Activated naive CD4-positive, alpha-beta T cell (primary cell): ENCODE data around the gene SRRD.

ENCODE experiments used
- DNase-seq, 4 experiments: peaks; one replicate each; lab custom pipeline; 2025; lab: John Stamatoyannopoulos, UW

Gene SRRD

GRCh38 chr22:26483043-26483438 is 636 bp upstream of the SRRD start:
- no peak for DNase-seq

DNA sequence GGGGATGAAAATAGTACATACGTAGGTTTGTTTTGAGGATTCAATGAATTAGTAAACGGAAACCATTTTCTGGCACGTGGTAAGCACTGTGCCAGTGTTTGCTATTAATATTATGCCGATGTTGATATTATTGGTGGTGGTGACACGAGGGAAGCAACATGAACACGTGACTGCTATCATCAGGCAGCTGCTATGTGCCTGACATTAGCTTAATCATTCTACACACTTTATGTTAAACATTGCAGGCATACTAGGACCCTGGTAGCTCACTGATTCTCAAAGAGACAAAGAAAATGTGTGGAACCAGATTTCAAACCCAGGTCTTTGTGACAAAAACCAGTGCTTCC is 656 bp downstream of the SRRD start:
- no peak for DNase-seq

DNA sequence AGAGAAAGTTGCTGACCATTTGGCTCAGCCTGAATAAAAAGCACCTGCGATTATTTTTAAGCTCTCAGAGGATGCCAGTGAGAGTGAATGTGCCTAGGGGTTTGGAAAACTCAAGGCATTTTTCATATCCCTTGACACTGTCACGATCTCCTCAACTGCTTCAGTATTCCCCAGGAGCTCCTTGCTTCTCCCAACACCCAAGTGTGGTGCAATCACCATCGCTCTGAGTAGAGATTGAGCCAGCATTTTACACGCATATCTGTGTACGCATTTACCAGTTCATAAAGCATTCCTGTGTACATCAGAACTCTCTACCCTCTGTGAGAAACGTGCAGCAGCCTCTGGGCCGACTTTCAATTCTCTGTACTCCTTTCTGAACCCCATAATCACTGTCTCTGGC is 1.3 kb downstream of the SRRD start:
- DNase-seq: no peak

DNA sequence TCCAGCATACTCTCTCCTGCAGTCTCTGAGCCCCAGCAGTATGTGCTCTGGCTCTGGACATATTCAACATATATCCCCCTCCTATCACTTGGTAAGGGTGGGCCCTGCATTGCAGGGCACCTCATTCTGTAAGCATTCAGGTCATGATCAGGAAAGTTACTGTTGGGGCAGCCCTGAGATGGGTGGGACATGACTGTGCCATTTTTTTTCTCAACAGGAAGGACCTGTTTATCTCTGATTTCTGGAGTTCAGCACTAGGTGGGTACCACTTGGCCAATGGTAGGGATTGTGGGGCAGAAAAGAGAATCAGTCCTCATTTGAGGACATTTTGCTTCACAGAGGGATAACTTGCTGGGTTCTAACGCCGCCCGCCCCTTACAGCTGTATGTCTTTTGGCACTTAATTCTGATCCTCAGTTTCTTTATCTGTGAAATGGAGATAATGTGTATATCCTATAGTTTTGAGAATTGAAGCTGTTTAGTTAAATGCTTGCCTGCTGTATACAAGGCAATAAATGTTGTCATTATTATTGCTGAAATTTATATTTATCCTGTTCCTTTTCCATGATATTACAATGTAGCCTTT is 2.2 kb downstream of the SRRD start:
- no peak for DNase-seq

- no peak for DNase-seq
These were observed 2.7 kb downstream of the SRRD start for GRCh38 chr22:26486394-26486793.

DNA sequence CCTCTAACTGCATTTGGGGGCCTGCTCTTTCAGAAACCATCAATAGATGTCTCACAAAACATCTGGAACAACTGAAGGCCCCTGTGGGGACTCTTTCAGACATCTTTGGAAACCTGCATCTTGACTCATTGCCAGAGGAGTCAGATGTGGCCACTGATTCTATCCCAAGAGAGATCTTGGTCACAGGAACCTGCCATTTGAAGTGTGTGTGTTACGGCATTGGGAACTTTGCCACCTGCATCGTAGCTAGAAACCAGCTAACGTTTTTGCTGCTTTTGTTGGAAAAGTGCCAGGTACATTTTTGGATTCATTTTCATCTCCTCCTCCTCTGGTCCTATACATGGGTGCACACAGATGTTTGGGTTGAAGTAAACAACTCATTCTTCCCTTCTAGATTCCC is 4.3 kb downstream of the SRRD start:
- no peak for DNase-seq

GRCh38 chr22:26489447-26490036 is 5.9 kb downstream of the SRRD start:
- DNase-seq: no peak

GRCh38 chr22:26492220-26492619 is 8.5 kb downstream of the SRRD start:
- DNase-seq: no peak

DNA sequence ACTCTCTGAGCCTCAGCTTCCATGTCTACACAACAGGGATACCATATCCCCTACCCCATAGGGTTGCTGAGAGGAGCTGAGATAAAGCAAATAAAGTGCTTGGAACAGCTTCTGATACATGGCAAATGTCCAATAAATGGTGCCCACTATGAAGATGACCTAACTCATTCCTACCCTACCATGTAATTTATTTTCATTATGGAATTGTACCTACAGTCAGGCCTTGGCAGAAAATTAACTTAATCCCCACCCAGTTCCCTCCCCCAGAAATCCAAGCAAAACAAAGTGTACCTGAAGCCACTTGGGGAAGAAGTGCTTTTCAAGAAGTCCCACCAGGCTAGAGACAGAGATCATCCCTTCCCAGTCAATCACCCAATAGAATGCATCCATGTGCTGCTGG is 10.8 kb downstream of the SRRD start:
- DNase-seq: no peak

DNA sequence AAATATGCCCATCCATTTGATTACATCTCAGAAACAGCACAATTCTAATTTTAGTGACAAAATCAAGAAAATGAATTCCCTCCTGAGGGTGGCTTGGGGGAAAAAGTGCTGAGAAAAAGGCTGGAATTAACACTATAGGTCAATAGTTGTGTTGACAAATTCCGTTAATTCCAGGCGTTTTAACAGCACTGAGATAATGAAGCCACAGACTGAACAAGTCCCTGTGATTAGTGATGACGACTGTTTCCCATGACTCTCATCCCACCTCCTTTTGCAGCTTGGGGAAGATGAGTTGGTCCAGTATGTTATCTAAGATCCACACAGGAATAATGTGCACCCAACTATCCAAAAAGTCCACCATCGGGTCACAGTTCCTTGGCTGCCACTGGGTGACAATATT is 12.8 kb downstream of the SRRD start:
- DNase-seq: no peak

- DNase-seq: no peak
These were observed 15.6 kb downstream of the SRRD start for GRCh38 chr22:26499188-26499703.

- no peak for DNase-seq
These were observed 18.3 kb downstream of the SRRD start for GRCh38 chr22:26501996-26502395.

- peak in 2 of 4 experiments; percentile 20 to 31 for DNase-seq
These were observed 19.2 kb downstream of the SRRD start for GRCh38 chr22:26502688-26503561.

- DNase-seq: no peak
These were observed 20.1 kb downstream of the SRRD start for GRCh38 chr22:26503758-26504157.

GRCh38 chr22:26508148-26508547 is 24.5 kb downstream of the SRRD start:
- DNase-seq: no peak

- peak; percentile 68 to 85 (median 83) for DNase-seq
These were observed 28.6 kb downstream of the SRRD start, which contains the start of gene TFIP11 for GRCh38 chr22:26512149-26512793. TFIP11 (minus strand) TSS chr22:26512473; CDS start chr22:26510272, 2,201 bp downstream.

DNA sequence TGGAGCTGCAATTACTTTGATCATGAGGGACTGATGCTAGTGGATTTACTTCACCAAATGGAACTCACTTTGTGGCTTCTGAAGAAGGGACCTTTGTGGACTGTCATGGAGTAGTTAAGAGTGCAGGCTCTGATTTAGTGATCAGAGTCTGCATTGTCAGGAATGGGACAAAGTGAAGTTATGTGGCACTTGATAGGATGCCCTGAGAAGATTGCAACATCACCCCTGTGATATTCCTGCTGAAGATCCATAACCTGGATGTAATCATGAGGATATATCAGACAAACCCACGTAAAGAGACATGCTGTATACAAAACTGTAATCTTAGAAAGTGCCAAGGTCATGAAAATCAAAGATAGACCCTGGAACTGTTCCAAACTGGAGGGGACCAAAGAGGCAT is 30.2 kb downstream of the SRRD start:
- no peak for DNase-seq

GRCh38 chr22:26514419-26515161 is 30.9 kb downstream of the SRRD start:
- no peak for DNase-seq

- DNase-seq: no peak
These were observed 32.3 kb downstream of the SRRD start for GRCh38 chr22:26515931-26516330.

DNA sequence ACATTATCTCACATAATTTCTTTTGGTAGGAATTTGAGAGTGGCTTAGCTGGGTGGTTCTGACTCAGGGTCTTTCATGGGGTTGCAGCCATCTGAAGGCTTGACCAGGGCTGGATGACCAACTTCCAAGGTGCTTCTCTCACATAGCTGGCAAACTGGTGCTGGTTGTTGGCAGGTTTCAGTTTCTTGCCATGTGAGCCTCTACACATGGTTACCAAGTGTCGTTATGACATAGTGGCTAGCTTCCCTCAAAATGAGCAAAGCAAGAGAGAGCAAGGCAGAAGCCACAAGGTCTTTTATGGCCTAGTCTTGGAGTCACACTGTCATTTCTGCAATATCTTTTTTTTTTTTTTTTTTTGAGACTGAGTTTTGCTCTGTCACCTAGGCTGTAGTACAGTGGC is 32.8 kb downstream of the SRRD start:
- no peak for DNase-seq

DNA sequence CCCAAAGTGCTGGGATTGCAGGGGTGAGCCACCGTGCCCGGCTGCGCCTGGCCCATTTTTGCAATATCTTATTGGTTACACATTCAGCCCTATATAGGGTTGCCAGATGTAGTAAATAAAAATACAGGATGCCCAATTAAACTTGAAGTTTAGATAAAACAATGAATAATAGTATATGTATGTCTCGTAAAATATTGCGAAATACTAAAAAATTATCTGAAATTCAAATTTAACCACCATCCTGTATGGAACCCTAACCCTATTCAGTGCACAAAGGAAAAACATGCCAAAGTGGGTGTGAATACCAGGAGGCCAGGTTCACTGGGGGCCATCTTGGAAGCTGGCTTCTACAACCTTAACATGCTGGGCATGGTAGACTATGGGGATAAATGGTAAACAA is 33.8 kb downstream of the SRRD start:
- no peak for DNase-seq

GRCh38 chr22:26522012-26522411 is 38.3 kb downstream of the SRRD start:
- no peak for DNase-seq
